Measurements from ENCODE around the gene BAMBI.

DNA sequence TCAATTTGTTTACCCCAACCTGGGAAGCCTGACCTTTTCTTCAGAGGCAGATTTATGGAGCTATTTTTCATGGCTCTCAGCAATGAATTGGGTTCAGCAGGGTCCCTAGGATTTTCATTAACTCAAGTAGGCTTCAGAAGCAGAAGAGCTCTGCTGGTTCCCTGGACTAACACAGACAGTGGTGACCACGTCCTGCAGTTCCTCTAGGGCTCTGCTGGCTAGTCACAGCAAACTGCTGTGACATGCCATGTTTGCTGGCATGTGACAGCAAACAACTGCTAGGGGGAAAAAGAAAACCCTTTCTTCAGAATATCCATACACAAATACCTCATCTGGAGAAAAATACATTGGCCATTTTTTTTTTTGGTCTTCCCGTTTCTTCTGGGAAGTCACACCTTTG is 13.2 kb downstream of the BAMBI start:
- no peak for TF ChIP-seq SPI1 (IDR thresholded peaks at IDR 0.05; ENCODE audit: low read depth, low read length)
- TF ChIP-seq POLR2AphosphoS5 (IDR thresholded peaks at IDR 0.05; ENCODE audit: low read depth, low read length) = no peak
- TF ChIP-seq POLR2A (IDR thresholded peaks at IDR 0.05; ENCODE audit: low read depth, low read length) = no peak
- no peak for TF ChIP-seq TAF1 (IDR thresholded peaks at IDR 0.05; ENCODE audit: low read depth, low read length)
